ENCODE results near the gene GPRC5B.

GPRC5B gene

DNA sequence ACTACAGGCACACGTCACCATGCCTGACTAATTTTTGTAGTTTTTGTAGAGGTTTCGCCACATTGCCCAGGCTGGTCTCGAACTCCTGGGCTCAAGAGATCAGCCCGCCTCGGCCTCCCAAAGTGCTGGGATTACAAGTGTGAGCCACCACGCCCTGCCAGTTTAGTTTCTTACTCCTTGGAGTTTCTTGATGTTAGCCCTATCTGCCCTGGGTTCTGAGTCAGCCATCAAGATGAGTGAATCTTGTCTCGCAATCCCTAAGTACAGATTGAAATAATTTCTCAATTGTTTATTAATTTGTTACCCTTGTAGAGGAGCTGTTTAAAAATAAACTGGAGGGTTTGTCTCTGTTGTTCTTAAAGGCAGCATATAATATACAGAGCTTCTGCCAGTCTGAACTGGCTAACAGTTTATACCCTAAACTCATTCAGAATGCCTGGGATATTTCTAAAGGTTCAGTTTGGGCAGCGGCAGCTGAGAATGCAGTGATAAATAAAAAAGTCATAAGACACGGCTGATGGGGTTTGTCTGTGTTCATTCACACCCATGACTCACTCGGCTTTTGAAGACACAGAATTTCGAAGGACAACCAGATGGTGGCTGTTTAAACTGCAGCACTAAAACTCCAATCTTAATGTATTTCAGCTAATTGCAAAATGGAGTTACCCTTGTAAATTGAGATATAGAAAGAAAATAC lies 39.6 kb downstream of the GPRC5B start:
- DNase-seq (ENCODE audit: low read depth), result peak; percentile 95

DNA sequence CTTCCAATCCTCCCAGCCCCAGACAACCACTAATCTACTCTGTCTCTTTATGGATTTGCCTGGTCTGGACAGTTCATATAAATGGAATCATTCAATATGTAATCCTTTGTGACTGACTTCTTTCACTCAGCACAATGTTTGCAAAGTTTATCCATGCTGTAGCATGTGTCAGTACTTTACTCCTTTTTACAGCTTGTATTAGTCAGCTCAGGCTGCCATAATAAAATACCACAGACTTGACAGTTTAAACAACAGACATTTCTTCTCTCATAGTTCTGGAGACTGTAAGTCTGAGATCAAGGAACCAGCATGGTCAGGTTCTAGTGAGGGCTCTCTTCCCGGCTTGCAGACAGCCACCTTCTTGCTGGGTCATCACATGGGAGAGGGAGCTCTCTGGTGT lies 41.3 kb downstream of the GPRC5B start:
- DNase-seq (ENCODE audit: low read depth), result peak; percentile 56

- DNase-seq (ENCODE audit: low read depth), result no peak
Observed at GRCh38 chr16:19842426-19843157, 42.1 kb downstream of the GPRC5B start.

GRCh38 chr16:19841184-19841583 lies 43.5 kb downstream of the GPRC5B start:
- no peak for DNase-seq (ENCODE audit: low read depth)

DNA sequence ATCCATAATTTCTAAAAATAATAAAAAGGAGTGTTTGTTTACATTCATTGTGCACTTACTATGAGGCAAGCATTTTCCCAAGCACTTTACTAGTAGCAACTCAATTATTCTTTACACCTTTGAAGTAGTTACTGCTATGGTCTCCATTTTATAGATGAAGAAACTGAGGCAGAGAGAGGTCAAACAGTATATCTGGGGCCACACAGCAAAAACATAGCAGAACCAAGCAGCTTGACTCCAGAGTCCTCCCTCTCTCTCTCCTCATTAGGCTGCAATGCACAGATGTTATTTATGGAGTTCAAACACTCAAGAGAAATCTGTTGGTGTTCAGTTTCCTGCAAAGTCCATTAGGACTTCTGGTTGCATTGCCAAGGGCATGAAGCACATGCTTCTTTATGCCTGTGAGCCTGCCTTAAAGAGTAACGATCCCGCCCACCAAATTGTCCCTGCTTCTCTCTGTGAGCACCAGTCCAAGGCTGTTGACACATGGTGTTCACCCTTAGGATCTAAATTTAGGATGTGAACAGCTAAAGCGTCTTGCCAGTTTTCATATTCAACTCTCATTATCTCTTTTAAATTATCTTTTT lies 44.0 kb downstream of the GPRC5B start:
- DNase-seq (ENCODE audit: low read depth), result no peak

- DNase-seq (ENCODE audit: low read depth), result no peak
Observed at GRCh38 chr16:19837984-19838707, 46.5 kb downstream of the GPRC5B start.

DNA sequence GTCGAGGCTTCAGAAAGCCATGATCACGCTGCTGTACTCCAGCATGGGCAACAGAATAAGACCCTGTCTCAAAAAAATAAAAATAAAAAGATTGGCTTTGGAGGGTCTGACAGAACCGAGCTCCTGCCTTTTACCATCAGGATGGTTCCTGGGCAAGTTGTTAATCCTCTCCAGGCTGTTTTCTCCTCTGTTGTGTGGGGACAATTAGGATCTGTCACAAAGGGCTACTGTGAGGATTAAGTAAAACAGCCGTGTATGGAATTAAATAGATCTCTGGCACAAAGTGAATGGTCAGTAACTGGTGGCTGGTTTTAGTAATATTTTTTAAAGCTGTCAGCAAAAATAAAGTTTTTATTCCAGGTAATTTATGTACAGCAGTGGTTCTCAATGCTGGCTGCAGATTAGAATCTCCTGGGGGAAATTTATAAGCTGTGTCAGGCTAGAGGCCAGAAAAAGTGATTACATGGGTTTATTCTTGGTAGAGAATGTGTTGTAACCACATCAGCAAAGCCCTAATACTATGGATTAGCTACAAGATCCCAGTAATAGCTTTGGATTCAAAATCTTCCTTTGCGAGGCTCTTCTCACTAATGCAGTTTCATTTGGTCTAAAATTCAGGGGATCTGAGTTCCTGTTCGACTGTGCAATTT lies 47.2 kb downstream of the GPRC5B start:
- peak; percentile 57 for DNase-seq (ENCODE audit: low read depth)

GRCh38 chr16:19835968-19836421 lies 48.7 kb downstream of the GPRC5B start:
- no peak for DNase-seq (ENCODE audit: low read depth)

- no peak for DNase-seq (ENCODE audit: low read depth)
Observed at GRCh38 chr16:19835196-19835595, 49.5 kb downstream of the GPRC5B start.

- no peak for DNase-seq (ENCODE audit: low read depth)
Observed at GRCh38 chr16:19833581-19833980, 51.1 kb downstream of the GPRC5B start.

GRCh38 chr16:19833176-19833575 lies 51.5 kb downstream of the GPRC5B start:
- DNase-seq (ENCODE audit: low read depth), result no peak

DNA sequence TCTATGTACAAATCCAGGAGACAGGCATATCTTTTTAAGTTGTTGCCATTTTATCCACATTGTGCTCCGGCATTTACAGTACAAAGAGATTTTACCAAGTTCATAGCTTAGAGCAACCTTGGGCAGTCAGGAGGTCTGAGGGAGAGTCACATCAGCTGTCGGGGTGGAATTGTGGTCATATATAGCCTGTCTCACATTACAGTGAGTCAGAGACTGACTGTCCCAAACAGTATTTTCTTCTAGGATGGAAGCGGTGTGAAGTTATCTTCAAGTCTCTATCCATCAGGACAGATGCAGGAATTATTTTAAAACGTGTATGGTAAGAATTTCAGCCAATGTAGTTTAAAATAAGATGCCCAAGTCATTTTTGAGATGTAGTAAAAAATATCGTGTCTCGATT lies 53.0 kb downstream of the GPRC5B start:
- DNase-seq (ENCODE audit: low read depth), result peak; percentile 80

GRCh38 chr16:19830902-19831560 lies 53.6 kb downstream of the GPRC5B start:
- DNase-seq (ENCODE audit: low read depth), result no peak

- no peak for DNase-seq (ENCODE audit: low read depth)
Observed at GRCh38 chr16:19829844-19830692, 54.6 kb downstream of the GPRC5B start.

DNA sequence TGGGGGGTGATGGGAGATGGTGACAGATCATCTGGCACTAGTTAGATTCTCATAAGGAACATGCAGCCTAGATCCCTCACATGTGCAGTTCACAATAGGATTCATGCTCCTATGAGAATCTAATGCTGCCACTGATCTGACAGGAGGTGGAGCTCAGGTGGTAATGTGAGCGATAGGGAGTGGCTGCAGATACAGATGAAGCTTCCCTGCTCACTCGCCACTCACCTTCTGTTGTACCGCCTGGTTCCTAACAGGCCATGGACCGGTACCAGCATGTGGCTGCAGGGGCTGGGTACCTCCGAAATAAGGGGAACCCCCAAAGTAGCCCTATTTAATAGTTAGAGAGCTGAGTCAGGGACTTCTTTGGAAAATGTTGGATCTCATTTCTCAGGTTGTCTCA lies 60.4 kb downstream of the GPRC5B start:
- DNase-seq (ENCODE audit: low read depth), result no peak

GRCh38 chr16:19823322-19823721 lies 61.3 kb downstream of the GPRC5B start:
- DNase-seq (ENCODE audit: low read depth), result no peak

- peak; percentile 90 for DNase-seq (ENCODE audit: low read depth)
Observed at GRCh38 chr16:19822533-19822932, 62.1 kb downstream of the GPRC5B start.

DNA sequence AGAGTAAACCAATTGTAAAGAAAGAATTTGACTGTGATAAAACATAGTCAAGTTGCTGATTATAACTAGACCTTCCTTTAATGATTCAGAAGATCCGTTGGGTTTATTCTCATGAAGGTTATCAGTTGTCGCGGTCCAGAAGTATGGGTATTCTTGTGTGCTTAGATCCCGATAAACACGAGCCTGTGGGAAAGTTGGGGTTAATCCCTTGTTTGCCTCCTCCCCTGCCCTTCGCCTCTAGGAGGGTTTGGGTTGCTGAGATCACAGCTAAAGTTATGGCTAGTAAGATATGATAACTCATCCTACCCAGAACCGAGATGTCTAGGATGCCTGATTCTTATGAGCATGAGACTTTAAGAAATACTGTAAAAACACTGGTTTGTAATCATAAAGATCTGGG lies 66.8 kb downstream of the GPRC5B start:
- DNase-seq (ENCODE audit: low read depth), result peak; percentile 91

- no peak for DNase-seq (ENCODE audit: low read depth)
Observed at GRCh38 chr16:19817122-19817521, 67.5 kb downstream of the GPRC5B start.

- DNase-seq (ENCODE audit: low read depth), result no peak
Observed at GRCh38 chr16:19815418-19815817, 69.2 kb downstream of the GPRC5B start.

GRCh38 chr16:19812986-19813385 lies 71.7 kb downstream of the GPRC5B start:
- DNase-seq (ENCODE audit: low read depth), result no peak
